Measurements from ENCODE around the gene ATN1.
A peak's percentile ranks its signal among the peaks of the same experiment; 100 is the strongest.

The ATN1 gene

GRCh38 chr12:6955108-6956020, 27.6 kb downstream of the ATN1 start:
- DNase-seq: no peak

- no peak for DNase-seq
Observed at GRCh38 chr12:6956021-6956727, 28.4 kb downstream of the ATN1 start.

GRCh38 chr12:6957151-6957701, 29.5 kb downstream of the ATN1 start:
- no peak for DNase-seq

GRCh38 chr12:6957741-6958608, 30.2 kb downstream of the ATN1 start:
- DNase-seq: no peak

DNA sequence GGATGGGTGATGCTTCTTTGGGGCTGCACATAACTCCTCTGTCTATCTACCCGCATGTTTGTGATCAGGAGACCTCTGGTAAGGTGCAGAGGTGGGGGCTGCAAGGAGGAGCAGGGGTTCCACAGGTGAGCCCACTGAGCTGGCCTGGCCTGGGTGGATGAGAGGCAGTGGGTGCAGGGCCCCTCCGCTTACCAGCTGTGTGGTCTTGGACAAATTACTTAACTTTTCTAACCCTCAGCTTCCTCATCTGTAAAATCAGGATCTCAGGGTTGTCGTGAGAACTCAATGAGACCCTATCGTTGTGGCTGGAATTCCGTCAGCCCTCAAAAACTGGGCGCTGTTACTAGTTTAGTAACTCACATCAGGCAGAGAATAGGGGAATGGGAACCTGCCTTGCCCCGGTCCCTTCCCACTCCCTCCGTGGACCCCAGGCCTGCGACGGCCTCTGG, 30.9 kb downstream of the ATN1 start:
- DNase-seq: no peak

- peak in 2 of 58 donors; percentile 29 to 37 for DNase-seq
Observed at GRCh38 chr12:6959058-6959804, 31.5 kb downstream of the ATN1 start.

- DNase-seq: no peak
Observed at GRCh38 chr12:6959805-6960592, 32.2 kb downstream of the ATN1 start.

GRCh38 chr12:6960593-6961277, 33.0 kb downstream of the ATN1 start:
- no peak for DNase-seq

DNA sequence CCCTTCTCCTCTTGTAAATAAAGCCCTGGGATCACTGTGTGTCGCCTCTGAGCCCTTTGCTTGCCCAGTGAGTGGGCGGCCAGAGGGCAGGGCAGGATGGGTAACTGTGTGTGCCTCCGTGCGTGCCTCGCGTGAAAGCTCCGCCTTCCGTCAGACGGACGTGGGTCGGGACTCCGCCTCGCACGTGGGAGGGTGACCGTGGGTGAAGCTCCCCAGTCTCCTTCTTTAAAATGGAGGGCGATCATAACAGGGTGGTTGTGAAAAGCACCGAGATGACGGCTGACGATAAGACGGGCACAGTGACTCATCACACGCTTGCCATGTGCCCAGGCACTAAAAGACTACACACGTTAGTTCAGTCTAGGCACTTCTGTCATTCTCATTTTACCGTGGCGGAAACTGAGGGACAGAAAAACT, 33.5 kb downstream of the ATN1 start:
- peak in 3 of 58 donors; percentile 48 to 57 (median 56) for DNase-seq

DNA sequence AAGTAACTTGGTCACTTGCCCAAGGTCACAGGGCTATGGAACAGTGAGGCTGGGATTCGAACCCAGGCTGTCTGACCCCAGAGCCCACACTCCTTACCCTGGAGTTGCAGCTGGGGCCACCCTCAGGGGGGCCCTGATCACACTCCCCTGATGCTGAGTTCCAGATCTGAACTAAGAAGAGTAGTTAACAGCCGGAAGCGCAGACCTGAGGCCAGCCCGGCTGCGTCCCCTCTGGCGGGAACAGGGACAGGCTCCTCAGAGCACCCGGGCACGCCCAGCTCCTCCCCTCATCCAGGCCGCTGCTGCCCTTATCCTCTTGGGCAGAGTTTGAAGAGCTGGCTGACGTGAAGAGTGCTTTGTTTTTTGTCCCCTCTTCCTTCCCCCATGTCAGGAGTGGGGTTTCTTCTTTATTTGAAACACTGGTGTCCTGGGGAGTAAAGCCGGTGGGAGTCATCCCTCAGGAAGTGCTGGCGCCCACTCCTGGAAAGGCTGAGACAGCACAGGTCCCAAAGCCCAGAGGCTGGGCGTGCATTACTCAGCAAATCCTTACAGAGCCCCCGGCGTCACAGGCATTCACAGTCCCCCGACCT, 34.0 kb downstream of the ATN1 start:
- DNase-seq: peak in 3 of 58 donors; percentile 13 to 41 (median 25)

- DNase-seq: no peak
Observed at GRCh38 chr12:6962285-6963015, 34.7 kb downstream of the ATN1 start.

DNA sequence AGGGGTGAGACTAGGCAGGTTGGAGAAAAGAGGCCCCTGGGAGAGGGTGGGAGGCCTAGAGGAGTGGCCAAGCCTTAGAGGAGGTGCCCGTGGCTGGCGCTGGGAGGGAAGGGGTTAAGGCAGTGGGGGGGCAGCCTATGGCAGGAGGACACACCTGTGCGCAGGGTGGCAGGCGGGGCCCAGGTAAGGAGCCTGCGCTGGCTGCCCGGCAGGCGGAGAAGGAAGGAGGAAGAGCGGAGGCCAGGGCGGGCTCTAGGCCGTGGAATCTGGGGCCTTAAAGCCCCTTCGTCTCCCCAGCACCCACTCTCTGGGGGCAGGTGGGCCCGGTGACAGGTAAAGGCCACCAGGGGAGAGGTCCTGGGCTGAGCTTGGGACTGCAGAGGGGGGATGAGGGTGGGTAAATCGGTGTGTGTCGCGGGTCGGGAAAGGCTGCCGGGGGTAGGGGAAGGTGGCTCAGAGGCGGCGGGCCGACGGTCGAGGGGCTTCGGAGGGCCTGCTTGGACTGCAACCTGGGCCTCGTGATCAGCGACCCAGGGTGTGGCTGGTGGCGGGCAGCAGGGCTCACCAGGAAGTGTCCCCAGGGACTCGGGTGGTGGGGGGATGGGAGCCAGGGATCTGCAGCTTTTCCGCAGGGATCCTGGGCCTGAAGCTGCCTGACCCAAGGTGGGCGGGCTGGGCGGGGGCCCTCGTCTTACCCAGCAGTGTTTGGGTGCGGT, 35.4 kb downstream of the ATN1 start:
- no peak for DNase-seq

GRCh38 chr12:6963791-6964413, 36.1 kb downstream of the ATN1 start:
- DNase-seq: no peak

DNA sequence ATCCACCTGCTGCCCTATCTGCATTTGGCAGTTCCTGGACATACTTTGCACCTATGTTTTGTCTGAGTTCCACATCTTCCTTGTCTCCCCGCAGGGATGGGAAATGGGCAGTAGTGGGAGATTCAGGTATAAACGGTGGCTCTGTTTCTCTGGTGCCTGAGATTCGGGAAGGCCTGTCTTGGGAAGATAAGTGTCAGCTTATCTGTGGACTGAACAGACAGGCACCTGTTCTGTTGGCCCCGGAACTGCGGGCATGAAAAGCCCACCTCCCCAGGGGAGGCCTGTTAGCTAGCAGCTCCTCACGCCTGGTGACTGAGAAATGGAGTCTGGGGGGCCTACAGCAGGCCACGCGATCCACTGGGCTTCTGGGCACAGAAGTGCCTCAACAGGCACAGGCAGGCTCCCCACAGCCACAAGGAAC, 36.9 kb downstream of the ATN1 start:
- no peak for DNase-seq

GRCh38 chr12:6965026-6965661, 37.4 kb downstream of the ATN1 start:
- peak in 54 of 58 donors; percentile 12 to 88 (median 66) for DNase-seq

DNA sequence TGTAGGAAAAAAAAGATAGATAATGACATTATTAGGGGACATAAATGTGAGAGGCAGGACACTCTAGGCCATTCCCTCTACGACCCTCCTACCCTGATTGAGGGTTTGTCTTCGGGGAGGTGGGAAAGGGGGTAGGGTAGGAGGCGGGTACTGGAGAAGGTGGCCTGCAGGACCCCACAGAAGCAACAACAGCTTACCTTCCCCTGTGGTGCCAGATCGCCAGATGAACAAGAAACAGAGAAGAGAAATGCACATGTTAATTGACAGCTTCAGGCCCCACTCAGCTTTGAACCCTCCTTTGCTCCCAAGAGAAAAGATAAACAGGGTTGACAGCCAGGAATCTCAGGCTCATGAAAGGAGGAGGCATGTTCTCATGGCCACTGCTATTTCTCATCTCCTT, 38.0 kb downstream of the ATN1 start:
- DNase-seq: no peak
